ENCODE data around the gene GLOD5. TPM values are rescaled to one million over a fixed set of nuclear protein-coding genes. Genes with fewer than 3 reads are reported as not detected.
A peak's percentile ranks its signal among the peaks of the same experiment; 100 is the strongest.

Gene GLOD5
- not detected in 2 replicates for total RNA-seq (2011; cell fraction: chromatin; rRNA removed; ENCODE audit: low replicate concordance)
- total RNA-seq (2011; cell fraction: nucleolus; rRNA removed): not detected in 2 replicates
- total RNA-seq (2011; cell fraction: nucleoplasm; rRNA removed): not detected in 2 replicates
- 0.27 and 1.1 TPM in 2 replicates for total RNA-seq (2014; rRNA removed)
- 1.5 and 1.7 TPM in 2 replicates for total RNA-seq (2014; rRNA removed; fragmentation: Illumina TruSeq; extraction: Trizol)
- total RNA-seq (2015; rRNA removed; fragmentation: Illumina TruSeq; extraction: Trizol): 1.7 and 2.2 TPM in 2 replicates
- total RNA-seq (2021): 1.4 and 1.9 TPM in 2 replicates
- polyA plus RNA-seq (2011; rRNA removed): 3.4 and 4.3 TPM in 2 replicates
- 4.0 and 5.8 TPM in 2 replicates for polyA plus RNA-seq (2011; cell fraction: cytosol; rRNA removed)
- polyA plus RNA-seq (2011; cell fraction: nucleus; rRNA removed): 0.81 and 0.94 TPM in 2 replicates
- 1.1 and 2.9 TPM in 2 replicates for polyA plus RNA-seq (2012)
- 2.2 and 3.1 TPM in 2 replicates for polyA plus RNA-seq (2014; fragmentation: Illumina TruSeq; extraction: Trizol)
- 1 to 10 TPM; 3.8 to 4.4 TPM for polyA plus RNA-seq (2014; fragmentation: Nextera tagmentation; extraction: Ambion mirVana)
- 2.0 and 3.2 TPM in 2 replicates for polyA plus RNA-seq (2014; rRNA removed)
- polyA minus RNA-seq (2011; rRNA and poly(A)+ RNA removed): 0.88 and 1.2 TPM in 2 replicates
- polyA minus RNA-seq (2011; cell fraction: cytosol; rRNA and poly(A)+ RNA removed): not detected in 2 replicates
- not detected in 2 replicates for polyA minus RNA-seq (2011; cell fraction: nucleus; rRNA and poly(A)+ RNA removed)
- Bru-seq, nascent RNA: percentile 20 among the genes with signal in this experiment
- not detected for BruChase-seq, experiment 1, labeled RNA remaining after a 2-hour chase
- percentile 21 among the genes with signal in this experiment for BruChase-seq, experiment 2, labeled RNA remaining after a 6-hour chase
- long read RNA-seq, experiment 1, partial matches to known transcripts: 2 of 5 reads
- long read RNA-seq, experiment 1, other reads (novel, unspliced or antisense): 3 of 5 reads
- long read RNA-seq, experiment 2: 0 reads
- long read RNA-seq, experiment 3, partial matches to known transcripts: 0 of 3 reads
- long read RNA-seq, experiment 3, other reads (novel, unspliced or antisense): 2 of 3 reads

GRCh38 chrX:48761674-48762471 lies at the start of gene GLOD5:
Gene GLOD5 (plus strand): TSS chrX:48761747. CDS start chrX:48761791, 44 bp downstream.
- Histone ChIP-seq H3K79me2 (ENCODE audit: control insufficient read depth, insufficient read depth, low read length) (0 out of 3 replicates have a peak, but pooled peaks cover 6% of the 10 kb centered on the region), H3K9me3 (replicated peaks; ENCODE audit: control insufficient read depth, insufficient read depth, low read depth, low read length) (no peaks in the 10 kb centered on the region), H3K4me2 (ENCODE audit: insufficient read depth, low read length) (no peak within 1 kb of the TSS), H3K4me3 (no peak within 1 kb of the TSS), H3K27ac (ENCODE audit: extremely low read depth, low read depth, low read length) (peak within 1 kb of the TSS; percentile 33; the same call in 1 of the 3 replicates), H3K9ac (ENCODE audit: insufficient read depth in 1 of 2, low read depth in 2 of 2, low read length in 2 of 2) (peak within 1 kb of the TSS in 1 of 2 experiments; percentile 20; a peak in 1 of 4 replicates), H4K20me1 (replicated peaks; ENCODE audit: control insufficient read depth, insufficient read depth, low read length) (no peaks in the 10 kb centered on the region), H3K9me1 (ENCODE audit: control insufficient read depth, insufficient read depth, low read length) (no peaks in the 10 kb centered on the region), H3K4me1 (replicated peaks in 1 of 2; ENCODE audit: control insufficient read depth in 2 of 2, insufficient read depth in 2 of 2, low read length in 2 of 2) (peaks cover 16 to 19% of the 10 kb centered on the region in 2 experiments), H3K36me3 (ENCODE audit: control insufficient read depth, insufficient read depth, low read length) (peaks cover 11% of the 10 kb centered on the region; the same call in 1 of the 3 replicates), H2AFZ (ENCODE audit: low read depth, low read length) (peak within 1 kb of the TSS; percentile 74), H3K27me3 (ENCODE audit: control insufficient read depth in 2 of 2, insufficient read depth in 2 of 2, low read length in 2 of 2) (no peaks in the 10 kb centered on the region)
- no TSS peak for BruUV-seq (replicated peaks)
- POLR2A ChIA-PET: no interaction called here
- FAIRE-seq: no peak
- intact Hi-C loops (cut with micrococcal nuclease) (loop anchor here (5.0 kb wide), 3 partner anchors 40 to 150 kb away; partner anchors contain the start of genes HDAC6, PQBP1, SLC35A2 and TIMM17B), in situ Hi-C loops (cut with MboI) (no loop called here)
- WGBS (ENCODE audit: insufficient coverage, low coverage, missing lambda C conversion rate): 61% methylated on average over 9 of the region's 12 CpGs
- peak; percentile 46 to 75 (median 56) for DNase-seq (ENCODE audit: extremely low read depth in 1 of 4, low spot score in 3 of 4)
- ATAC-seq: peak; percentile 97
- CTCF ChIA-PET (ENCODE audit: low intra/inter-chr PET ratio): interaction anchor here (0.6 kb wide), 1 partner anchor 180 kb away, joined by 3 read pairs; no protein-coding TSS in a partner anchor
- TF ChIP-seq STAG1 (CRISPR knock-in tag; IDR thresholded peaks at IDR 0.05; ENCODE audit: borderline replicate concordance) (peak; percentile 53; the same call in 1 of the 2 replicates), CBFB (CRISPR knock-in tag; IDR thresholded peaks at IDR 0.05) (no peak), ESRRA (IDR thresholded peaks at IDR 0.05; ENCODE audit: borderline replicate concordance, low read depth) (0 out of 2 replicates have a peak, but pooled peaks have one; percentile 25), ARID1B (IDR thresholded peaks at IDR 0.05) (0 out of 2 replicates have a peak, but pooled peaks have one; percentile 12), ARID2 (IDR thresholded peaks at IDR 0.05) (peak; percentile 66; the same call in 1 of the 2 replicates), RAD21 (CRISPR knock-in tag; conservative IDR thresholded peaks at IDR 0.05 in 1 of 2, IDR thresholded peaks at IDR 0.05 in 1 of 2) (peak; percentile 11 to 80; a peak in 2 of 4 replicates), TCF3 (CRISPR knock-in tag; IDR thresholded peaks at IDR 0.05) (0 out of 2 replicates have a peak, but pooled peaks have one; percentile 4), ZNF592 (IDR thresholded peaks at IDR 0.05) (0 out of 2 replicates have a peak, but pooled peaks have one; percentile 51), CTBP1 (IDR thresholded peaks at IDR 0.05; ENCODE audit: borderline replicate concordance) (peak; percentile 24; the same call in 1 of the 2 replicates), ZEB2 (IDR thresholded peaks at IDR 0.05) (peak; percentile 50; the same call in 1 of the 2 replicates), ZNF175 (CRISPR knock-in tag; IDR thresholded peaks at IDR 0.05; ENCODE audit: low read depth) (no peak)
